ENCODE measurements around the gene RASA3.
A peak's percentile ranks its signal among the peaks of the same experiment; 100 is the strongest.
"Not testable (repeated sequence)": the region's sequence is repeated elsewhere in the genome, so short reads cannot be mapped to it uniquely, and the experiment has no call there.

The RASA3 gene

DNA sequence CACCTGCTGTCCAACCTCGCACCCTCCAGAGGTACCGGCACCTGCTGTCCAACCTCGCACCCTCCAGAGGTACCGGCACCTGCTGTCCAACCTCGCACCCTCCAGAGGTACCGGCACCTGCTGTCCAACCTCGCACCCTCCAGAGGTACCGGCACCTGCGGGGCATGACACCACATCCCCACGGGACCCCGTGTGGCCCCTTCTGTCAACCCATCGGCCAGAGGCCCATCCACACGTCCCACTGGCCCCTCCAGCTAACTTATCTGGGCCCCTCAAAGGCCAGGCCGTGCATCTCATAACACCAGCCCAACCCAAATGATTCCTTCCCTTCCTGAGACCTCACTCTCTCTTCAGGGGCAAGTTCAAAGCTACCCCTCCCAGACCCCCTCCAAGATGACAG lies 6.3 kb downstream of the RASA3 start:
- not testable (repeated sequence) for DNase-seq (ENCODE audit: low read depth)

DNA sequence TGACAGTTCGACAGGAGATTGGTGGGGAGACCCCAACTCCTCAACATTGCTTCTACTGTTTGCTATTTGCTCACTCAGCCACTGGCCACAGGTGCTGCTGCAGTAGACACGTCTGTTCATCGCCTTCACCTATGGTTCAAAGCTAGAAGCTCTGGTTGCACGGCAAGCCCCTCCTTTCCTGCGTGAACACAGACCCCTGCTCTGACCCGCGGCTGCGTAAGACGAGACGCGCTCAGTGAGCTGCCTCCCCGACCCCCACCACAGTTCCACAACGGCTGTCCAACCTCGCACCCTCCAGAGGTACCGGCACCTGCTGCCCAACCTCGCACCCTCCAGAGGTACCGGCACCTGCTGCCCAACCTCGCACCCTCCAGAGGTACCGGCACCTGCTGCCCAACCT lies 6.8 kb downstream of the RASA3 start:
- no peak for DNase-seq (ENCODE audit: low read depth)

DNA sequence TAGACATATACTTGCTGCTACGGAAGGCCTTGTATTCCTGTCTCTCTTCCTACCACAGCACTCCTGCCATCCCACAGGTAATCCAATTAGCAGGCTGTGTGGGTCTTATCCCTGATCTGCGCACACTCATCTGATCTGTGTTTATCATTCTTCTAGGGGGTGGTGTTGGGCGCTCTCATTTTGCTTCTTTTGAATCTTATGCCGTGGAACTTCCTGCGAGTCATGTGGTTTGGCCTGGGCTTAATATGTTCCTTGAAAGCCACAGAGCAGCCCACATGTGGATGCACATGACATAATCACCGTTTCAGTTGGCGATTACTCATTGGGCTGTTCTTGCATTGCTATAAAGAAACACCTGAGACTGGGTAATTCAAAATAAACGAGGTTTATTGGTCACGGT lies 7.5 kb downstream of the RASA3 start:
- no peak for DNase-seq (ENCODE audit: low read depth)

DNA sequence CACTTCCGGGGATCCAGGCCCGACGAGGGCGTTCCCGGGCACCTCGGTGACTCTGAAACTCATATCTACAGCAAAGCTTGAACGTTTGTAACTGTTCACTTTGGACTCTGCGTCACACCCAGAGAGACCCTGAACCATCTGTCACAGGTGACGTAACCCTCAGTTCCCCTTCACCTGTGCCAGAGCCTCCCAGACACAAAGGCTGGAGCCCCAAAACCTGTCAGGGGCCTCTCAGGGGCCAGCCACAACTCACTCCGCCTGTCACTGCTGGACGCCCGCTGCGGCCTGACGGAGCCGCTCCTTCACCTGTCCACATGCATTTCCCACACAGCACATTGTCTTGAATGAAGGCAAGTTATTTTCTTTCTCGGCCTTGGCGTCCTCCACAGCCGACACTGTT lies 8.0 kb downstream of the RASA3 start:
- DNase-seq (ENCODE audit: low read depth), result no peak

DNA sequence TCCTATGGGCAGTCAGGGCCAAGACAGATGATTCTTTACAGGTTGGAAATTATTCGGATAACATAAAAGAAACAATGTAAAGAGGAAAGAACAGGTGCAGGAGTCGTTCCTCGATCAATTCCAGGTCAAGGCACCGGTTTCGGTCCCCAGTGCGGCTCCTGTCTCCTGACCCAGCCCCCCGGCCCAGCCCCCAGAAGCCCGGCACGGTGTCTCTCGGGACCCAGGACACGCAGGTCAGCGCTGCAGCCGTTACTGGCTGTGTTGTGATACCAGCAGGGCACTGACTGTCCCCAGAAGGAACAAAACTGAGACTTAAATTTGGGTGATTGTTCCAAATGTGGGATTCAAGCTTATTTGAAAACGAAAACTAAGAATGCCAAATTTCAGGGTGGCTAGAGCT lies 8.5 kb downstream of the RASA3 start:
- DNase-seq (ENCODE audit: low read depth), result no peak

DNA sequence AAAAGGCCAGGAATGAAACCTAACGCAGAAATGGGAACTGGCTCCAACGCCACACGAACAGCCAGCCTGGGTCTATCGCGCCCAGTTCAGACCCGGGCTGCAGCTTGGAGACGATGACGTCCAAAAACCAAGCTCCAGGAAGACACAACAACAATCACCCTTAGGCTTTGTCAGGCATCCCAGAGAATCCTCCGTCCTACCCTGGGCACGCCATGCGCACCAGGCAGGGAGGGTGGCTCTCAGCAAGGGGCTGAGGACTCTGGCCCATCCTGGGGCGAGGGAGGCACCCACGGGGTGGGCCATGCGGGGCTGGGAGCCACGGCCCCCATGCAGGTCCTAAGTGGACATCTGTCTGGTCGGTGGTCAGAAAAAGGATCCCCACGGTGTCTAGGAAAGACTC lies 9.0 kb downstream of the RASA3 start:
- DNase-seq (ENCODE audit: low read depth), result no peak

DNA sequence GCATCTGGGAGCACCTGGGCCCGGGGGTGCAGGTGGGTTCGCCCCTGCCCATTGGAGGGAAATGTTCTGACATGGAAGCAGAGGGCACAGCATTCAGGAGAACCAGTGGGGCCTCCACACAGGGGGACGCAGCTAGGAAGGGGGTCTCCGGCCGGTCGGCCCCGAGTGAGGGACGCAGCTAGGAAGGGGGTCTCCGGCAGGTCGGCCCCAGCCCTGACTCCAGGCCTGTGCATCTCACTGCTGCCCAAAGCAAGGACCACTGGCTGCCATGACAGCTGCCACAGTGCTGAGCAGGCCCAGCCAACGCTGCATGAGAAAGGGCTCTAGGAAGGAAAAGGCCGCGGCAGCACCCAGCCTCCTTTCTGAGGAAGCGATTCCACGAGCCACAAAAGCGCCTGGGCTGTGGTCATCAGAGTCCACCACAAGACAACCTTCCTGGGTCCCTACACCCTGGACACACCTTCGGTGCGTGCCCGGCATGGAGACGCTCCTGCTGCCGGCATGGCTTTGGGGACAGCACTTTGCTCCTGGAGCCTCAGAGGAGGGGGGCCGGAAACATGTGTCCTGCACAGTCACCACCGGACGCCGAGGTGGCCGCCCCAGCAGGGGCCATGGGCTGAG lies 9.7 kb downstream of the RASA3 start:
- DNase-seq (ENCODE audit: low read depth), result no peak

DNA sequence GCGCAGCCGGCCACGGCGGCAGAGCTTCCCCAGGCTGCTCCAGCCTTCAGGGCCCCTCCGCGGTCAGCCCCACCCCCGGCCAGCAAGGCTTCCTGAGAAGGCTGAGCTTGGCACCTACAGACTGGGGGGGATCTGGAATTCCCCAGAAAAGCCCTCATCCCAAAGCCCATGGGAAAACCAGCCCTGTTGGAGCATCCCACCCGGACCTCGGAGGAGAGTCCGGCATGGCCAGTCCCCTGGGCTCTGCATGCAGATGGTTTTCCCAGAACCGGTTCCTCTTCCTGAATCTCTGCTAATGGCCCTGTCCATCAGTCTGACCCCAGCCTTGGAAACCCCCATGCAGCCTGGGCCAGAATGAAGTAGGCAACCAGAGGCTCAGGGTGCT lies 10.3 kb downstream of the RASA3 start:
- DNase-seq (ENCODE audit: low read depth), result no peak

DNA sequence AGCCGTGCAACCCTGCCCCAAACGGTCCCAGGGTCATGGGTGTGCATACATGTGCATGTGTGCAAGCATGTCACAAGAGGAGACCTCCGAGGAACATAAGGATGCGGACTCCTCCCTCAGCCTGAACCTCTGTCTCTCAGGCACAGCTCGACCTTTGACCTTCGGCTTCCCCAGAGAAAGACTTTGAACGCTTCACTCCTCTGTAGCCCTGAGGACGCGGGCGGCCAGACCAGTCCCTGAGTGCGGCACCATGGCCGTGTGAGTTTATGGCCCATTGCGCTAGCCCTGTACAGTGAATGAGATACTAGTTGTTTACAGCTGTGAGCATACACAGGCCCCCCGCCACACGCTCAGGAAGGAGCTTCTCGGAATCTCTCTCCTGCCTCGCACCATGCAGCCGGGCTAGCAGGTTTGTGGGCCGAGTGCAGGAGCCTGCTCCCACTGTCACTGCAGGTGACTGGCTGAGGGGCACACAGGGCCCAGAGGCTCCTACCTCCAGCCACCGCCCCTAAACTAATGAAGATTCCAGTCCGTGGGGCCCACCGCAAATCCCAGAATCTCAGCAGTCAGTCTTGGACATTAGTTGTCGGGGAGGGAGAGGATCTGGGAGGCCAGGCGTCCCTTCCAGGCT lies 10.8 kb downstream of the RASA3 start:
- no peak for DNase-seq (ENCODE audit: low read depth)

DNA sequence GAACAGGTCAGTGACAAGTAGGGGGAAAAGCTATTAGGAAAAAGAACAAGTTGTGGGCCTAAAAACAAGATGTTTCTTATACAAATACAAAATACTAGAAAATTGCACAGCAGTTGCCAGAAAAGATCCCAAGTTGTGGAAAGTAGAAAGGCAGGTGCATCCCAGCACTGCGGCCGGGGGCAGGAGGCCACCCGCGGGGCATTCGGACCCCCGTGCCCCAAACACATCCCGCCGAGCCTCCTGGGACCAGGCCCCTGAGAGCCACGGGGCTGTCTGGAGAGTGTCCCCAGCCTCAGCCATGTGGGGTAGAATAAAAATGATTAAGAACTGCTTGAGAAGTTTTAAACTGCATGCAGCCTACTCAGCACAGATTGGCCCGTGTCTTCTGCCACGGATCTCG lies 11.4 kb downstream of the RASA3 start:
- DNase-seq (ENCODE audit: low read depth), result no peak

DNA sequence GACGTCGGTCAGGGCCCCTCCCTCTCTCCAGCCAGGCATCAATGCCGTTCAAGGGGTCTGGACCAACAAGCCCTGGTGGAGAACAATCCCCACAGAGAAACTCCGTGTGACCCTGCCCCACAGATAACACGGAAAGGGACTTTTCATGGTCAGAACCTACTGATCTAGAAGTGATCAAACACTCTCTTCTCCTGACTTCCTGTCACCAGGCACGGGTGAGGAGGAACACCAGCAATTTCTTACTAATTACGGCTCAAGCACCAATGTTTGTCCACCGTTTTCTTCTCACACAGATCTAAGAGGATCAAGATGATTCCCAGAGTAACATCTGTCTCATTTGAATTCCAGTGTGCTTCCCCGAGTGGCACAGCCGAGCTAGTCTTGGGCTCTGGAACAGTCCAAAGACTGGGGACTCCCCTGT lies 11.8 kb downstream of the RASA3 start:
- no peak for DNase-seq (ENCODE audit: low read depth)

DNA sequence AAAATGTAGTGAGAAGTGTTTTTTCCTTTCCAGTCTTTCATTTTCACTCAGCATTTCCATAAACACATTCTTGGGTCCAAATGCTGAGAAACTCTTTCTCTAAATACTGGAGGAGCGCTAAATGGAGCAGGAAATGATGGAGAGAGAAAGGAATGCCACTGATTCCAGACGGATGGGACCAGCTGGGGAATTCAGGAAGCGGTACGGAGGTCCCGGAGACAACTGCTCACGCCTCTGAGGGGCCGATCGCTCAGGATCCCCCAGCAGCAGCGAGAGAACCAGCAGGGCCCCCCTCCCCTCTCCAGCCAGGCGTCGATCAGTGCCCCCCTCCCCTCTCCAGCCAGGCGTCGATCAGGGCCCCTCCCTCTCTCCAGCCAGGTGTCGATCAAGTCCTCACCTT lies 13.2 kb downstream of the RASA3 start:
- no peak for DNase-seq (ENCODE audit: low read depth)

DNA sequence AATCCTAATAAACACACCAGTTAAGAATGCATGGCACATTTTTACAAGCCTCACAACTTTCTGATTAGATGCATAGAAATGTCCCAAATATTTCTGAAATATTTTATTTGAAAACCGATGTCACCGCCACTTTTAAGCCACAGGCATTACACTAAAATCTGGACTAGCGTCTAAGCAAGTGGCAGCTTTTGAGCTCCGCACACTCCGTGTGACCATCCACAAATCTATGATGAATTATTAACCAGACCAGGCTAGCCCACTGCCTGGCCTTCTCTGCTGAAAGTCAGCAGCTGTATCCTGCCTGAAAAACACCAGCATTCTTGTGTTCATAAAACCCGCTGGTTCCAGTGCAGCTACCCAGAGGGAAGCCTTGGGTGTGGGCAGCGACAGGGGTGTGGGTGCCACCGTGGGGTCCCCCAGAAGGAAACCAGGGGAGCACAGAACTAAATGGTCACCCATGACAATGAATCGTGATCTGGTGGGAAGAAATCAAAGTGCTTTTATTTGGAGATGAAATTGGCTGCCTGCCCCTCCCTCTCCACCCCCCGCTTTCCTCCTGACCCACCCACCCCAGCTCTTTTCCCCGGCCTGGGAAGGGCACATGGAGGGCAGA lies 13.8 kb downstream of the RASA3 start:
- no peak for DNase-seq (ENCODE audit: low read depth)

DNA sequence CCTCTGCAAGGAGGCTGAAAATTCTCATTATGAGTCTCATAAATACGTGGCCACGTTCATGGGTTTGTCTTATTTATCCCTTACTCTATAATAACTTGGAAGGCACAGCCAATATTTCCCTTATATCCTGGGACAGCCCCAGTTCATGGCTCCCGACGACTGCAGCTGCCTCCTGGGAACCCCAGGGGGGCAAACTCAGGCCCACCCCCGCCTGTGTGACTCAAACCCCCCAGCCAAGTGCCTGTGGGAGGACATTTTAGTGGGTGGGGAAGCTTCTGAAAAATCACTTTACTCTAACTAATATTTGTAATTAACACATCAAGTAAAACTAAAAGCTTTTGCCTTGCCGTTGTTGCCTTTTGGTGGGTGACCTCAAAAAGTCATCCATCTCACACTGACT lies 14.3 kb downstream of the RASA3 start:
- no peak for DNase-seq (ENCODE audit: low read depth)

DNA sequence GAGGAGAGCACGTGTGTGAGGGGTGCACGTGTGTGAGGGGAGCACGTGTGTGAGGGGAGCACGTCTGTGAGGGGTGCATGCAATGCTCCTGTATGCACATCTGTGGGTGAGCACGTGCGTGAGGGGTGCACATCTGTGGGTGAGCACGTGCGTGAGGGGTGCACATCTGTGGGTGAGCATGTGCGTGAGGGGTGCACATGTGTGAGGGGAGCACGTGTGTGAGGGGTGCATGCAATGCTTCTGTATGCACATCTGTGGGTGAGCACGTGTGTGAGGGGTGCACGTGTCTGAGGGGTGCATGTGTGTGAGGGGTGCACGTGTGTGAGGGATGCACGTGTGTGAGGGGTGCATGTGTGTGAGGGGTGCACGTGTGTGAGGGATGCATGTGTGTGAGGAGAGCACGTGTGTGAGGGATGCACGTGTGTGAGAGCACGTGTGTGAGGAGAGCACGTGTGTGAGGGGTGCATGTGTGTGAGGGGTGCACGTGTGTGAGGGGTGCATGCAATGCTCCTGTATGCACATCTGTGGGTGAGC lies 15.0 kb downstream of the RASA3 start:
- DNase-seq (ENCODE audit: low read depth), result not testable (repeated sequence)

DNA sequence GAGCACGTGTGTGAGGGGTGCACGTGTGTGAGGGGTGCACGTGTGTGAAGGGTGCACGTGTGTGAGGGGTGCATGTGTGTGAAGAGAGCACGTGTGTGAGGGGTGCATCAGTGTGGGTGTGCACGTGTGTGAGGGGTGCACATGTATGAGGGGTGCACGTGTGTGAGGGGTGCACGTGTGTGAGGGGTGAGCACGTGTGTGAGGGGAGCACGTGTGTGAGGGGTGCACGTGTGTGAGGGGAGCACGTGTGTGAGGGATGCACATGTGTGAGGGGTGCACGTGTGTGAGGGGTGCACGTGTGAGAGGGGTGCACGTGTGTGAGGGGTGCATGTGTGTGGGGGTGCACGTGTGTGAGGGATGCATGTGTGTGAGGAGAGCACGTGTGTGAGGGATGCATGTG lies 15.7 kb downstream of the RASA3 start:
- no peak for DNase-seq (ENCODE audit: low read depth)

DNA sequence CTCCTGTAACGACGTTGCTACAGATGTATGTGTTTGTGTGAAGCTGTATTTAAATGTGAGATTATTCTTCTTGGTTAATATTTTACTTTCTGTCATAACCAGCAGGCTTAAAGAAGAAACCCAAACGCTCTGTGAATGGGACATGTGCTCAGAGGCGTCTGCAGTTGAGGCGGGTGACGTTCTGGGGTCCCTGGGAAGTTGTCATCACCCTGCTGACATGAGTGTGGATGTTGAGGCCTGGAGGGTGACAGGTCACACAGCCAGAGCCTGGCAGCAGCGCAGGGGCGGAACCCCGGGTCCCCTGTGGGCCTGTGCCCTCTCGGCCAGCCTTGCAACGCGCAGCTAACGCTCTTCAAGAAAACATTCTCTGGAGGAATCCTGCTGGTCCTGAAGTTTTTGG lies 16.6 kb downstream of the RASA3 start:
- DNase-seq (ENCODE audit: low read depth), result no peak

DNA sequence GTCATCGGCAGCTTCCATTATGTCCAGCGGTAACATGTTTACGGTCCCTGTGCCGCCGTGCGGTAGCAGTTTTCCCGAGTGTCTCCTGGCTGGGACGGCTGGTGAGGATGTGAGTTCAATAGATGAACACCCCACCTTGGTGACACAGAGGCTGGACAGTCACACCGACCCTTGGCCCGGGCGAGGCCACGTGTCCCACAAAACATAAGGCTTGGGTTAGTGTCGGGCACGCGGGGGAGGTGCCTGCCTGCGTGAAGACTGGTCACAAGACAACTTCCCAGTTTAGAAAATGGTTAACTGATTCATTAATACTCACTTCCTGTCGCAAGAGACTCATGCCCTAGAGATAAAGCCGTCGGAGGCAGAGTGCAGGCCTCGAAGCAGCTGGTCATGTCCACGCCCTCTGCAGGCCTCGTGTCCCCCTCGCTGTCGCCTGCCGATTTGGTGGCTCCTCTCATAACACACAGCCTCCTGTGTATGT lies 17.2 kb downstream of the RASA3 start:
- DNase-seq (ENCODE audit: low read depth), result peak; percentile 82

DNA sequence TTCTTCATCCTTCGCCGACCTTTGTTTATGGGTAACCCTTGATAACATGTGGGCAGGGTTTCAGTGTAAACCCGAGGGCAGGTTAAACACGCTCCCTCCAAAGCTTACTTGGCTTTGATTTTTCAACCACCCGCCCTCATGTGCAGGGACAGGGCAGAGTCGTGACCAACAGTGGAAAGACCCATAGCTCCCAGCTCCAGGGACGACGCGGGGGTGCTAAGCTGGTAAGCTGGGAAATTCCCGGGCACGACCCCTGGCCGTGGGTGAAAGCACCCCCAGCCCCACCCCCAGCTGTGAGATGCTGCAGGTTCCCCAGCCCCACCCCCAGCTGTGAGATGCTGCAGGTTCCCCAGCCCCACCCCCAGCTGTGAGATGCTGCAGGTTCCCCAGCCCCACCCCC lies 17.8 kb downstream of the RASA3 start:
- DNase-seq (ENCODE audit: low read depth), result not testable (repeated sequence)

DNA sequence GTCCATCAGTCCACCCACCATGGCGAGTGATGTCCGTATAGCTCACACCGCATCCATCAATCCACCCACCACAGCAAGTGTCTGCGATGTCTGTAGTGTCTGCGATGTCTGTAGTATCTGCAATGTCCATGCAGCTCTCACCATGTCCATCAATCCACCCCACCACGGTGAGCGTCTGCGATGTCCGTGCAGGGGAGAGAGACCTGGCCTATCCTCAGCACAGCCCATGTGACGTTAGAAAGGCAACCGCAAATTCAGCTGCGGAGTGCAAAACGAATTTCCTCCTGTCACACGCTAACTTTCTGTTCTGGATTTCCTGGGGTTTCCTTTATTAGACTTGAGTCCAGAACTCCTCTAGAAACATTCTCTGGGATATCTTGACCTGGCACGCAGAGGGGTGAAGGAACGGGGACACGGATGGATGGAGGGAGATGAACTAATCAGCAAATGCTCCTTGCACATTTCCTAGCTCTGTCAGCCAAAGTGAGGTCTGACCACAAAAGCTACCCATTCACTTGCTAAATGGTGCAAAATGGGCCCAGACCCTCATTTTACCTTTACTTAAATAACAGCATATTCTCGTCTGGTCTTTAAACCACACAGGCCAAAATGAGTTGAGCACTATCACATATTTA lies 18.3 kb downstream of the RASA3 start:
- no peak for DNase-seq (ENCODE audit: low read depth)

DNA sequence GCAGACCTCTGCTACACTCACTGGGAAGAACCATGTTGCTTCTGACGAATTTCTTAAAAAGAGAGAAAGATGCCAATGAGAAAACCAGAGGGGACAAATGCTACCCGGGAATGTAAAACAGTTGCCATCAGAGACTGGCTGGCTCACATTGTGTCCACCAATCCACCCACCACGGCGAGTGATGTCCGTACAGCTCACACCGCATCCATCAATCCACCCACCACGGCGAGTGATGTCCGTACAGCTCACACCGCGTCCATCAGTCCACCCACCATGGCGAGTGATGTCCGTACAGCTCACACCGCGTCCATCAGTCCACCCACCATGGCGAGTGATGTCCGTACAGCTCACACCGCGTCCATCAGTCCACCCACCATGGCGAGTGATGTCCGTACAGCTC lies 19.0 kb downstream of the RASA3 start:
- not testable (repeated sequence) for DNase-seq (ENCODE audit: low read depth)

DNA sequence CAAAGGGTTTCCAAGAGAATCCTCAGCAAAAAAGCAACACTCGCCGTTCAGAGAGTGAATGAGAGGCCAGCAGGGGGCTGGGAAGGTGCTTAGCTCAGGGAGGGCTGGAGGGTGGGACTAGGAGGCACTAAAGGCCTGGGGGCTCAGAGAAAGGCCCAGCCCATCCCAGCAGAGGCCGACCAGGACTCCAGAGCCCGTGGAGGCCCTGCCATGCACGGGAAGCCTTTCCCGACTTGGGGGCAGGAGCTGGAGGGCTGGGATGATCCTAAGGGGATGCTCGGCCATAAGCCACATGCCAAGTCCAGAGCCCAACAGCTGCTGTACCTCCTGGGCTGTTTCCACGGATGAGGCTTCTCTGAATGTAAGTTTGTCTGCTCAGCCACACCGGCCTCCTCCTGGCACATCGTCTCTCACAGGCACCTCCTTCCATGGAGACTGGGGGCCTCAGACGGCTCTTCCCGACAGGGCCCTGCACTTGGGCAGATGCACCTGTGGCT lies 19.5 kb downstream of the RASA3 start:
- DNase-seq (ENCODE audit: low read depth), result no peak
